GM12878 (cell line): Measurements from ENCODE around the gene PHACTR3.

Source experiments
- CBX5 ChIP-seq: sonication (generic); IDR thresholded peaks from 2 replicates; pipeline ENCODE4 v1.6.1; 2016; ENCODE audit warnings: low read depth, moderate library complexity, mild to moderate bottlenecking, inconsistent platforms
- EGR1 ChIP-seq, 2 experiments: IDR thresholded peaks; 1 replicate in 1 of 2; 2 replicates in 1 of 2; pipeline ENCODE4 v1.6.1; 2011 to 2012; ENCODE audit warnings: low read depth in 2 of 2, low read length in 2 of 2, borderline replicate concordance in 1 of 2, mild to moderate bottlenecking in 1 of 2, moderate library complexity in 1 of 2
- MXI1 ChIP-seq: fragments of 150-350 bp; IDR thresholded peaks from 2 replicates; pipeline ENCODE4 v1.6.1; 2011; ENCODE audit warnings: low read depth, mild to moderate bottlenecking, inconsistent platforms, low read length, improper control_type of control experiment
- NFIC ChIP-seq: IDR thresholded peaks from 2 replicates; pipeline ENCODE4 v1.6.1; 2012; ENCODE audit warnings: low read depth, mild to moderate bottlenecking, inconsistent platforms, low read length, moderate library complexity
- POLR2A ChIP-seq: IDR thresholded peaks from 2 replicates; pipeline ENCODE4 v1.6.1; 2011; ENCODE audit warnings: low read depth, mild to moderate bottlenecking, low read length
- POLR2AphosphoS2 ChIP-seq: IDR thresholded peaks from 2 replicates; pipeline ENCODE4 v1.6.1; 2011; ENCODE audit warnings: low read depth, mild to moderate bottlenecking, low read length, improper control_type of control experiment, moderate library complexity
- PRDM15 ChIP-seq: fragments of 450-650 bp; formaldehyde crosslinking; IDR thresholded peaks from 2 replicates; pipeline ENCODE4 v1.4.0; 2020; ENCODE audit warnings: mild to moderate bottlenecking, moderate library complexity
- RELB ChIP-seq: fragments of 450-650 bp; IDR thresholded peaks from 2 replicates; pipeline ENCODE4 v1.6.1; 2017; ENCODE audit warnings: low read depth, mild to moderate bottlenecking, moderate library complexity
- TAF1 ChIP-seq: IDR thresholded peaks from 2 replicates; pipeline ENCODE4 v1.6.1; 2011; ENCODE audit warnings: mild to moderate bottlenecking, low read depth, low read length, borderline replicate concordance
- TF ChIP-seq, protein P1 (sequence below), 3 experiments: IDR thresholded peaks in 2 of 3; conservative IDR thresholded peaks in 1 of 3; 2 replicates each; pipeline ENCODE4 v1.5.1; 2011; ENCODE audit warnings: low read depth in 3 of 3, low read length in 3 of 3, mild to moderate bottlenecking in 3 of 3, control low read depth in 2 of 3, moderate library complexity in 2 of 3, inconsistent platforms in 1 of 3, mixed read lengths in 1 of 3; ENCODE audit not compliant: control insufficient read depth in 2 of 3, insufficient read depth in 1 of 3; ENCODE audit errors: extremely low read depth in 1 of 3

GRCh38 chr20:59584278-59584925 lies 19.9 kb upstream of the PHACTR3 start:
- TF ChIP-seq POLR2AphosphoS2, result no peak
- TF ChIP-seq EGR1 (IDR thresholded peaks at IDR 0.05; ENCODE audit: borderline replicate concordance in 1 of 2, low read depth in 2 of 2, low read length in 2 of 2), result no peak
- no peak for TF ChIP-seq POLR2A
- TF ChIP-seq, protein P1, sequence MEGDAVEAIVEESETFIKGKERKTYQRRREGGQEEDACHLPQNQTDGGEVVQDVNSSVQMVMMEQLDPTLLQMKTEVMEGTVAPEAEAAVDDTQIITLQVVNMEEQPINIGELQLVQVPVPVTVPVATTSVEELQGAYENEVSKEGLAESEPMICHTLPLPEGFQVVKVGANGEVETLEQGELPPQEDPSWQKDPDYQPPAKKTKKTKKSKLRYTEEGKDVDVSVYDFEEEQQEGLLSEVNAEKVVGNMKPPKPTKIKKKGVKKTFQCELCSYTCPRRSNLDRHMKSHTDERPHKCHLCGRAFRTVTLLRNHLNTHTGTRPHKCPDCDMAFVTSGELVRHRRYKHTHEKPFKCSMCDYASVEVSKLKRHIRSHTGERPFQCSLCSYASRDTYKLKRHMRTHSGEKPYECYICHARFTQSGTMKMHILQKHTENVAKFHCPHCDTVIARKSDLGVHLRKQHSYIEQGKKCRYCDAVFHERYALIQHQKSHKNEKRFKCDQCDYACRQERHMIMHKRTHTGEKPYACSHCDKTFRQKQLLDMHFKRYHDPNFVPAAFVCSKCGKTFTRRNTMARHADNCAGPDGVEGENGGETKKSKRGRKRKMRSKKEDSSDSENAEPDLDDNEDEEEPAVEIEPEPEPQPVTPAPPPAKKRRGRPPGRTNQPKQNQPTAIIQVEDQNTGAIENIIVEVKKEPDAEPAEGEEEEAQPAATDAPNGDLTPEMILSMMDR (IDR thresholded peaks at IDR 0.05 in 2 of 3, conservative IDR thresholded peaks at IDR 0.05 in 1 of 3; ENCODE audit: control insufficient read depth in 2 of 3, extremely low read depth in 1 of 3, insufficient read depth in 1 of 3, low read depth in 3 of 3, low read length in 3 of 3), result no peak
- TF ChIP-seq TAF1, result no peak
- no peak for TF ChIP-seq NFIC
- TF ChIP-seq PRDM15 (CRISPR knock-in tag), result no peak
- no peak for TF ChIP-seq CBX5
- TF ChIP-seq MXI1, result no peak
- TF ChIP-seq RELB, result no peak
